Thyroid gland (tissue), 4 donors: ENCODE data around the gene MTUS2.

Experiments used
- POLR2A ChIP-seq, 2 donors: fragments of 450-650 bp; IDR thresholded peaks; one replicate each; pipeline ENCODE4 v1.6.1; 2017; ENCODE audit warnings: antibody characterized with exemption in 2 of 2, mild to moderate bottlenecking in 2 of 2, moderate library complexity in 1 of 2
- TF ChIP-seq, protein P1 (sequence below), 6 experiments: fragments of 200-600 bp in 3 of 6; fragments of 450-650 bp in 3 of 6; sonication (generic) in 3 of 6; IDR thresholded peaks; one replicate each; pipeline ENCODE4 v1.5.1; 2016 to 2019; ENCODE audit warnings: antibody characterized with exemption in 6 of 6, mild to moderate bottlenecking in 2 of 6, inconsistent platforms in 1 of 6, moderate library complexity in 1 of 6

DNA sequence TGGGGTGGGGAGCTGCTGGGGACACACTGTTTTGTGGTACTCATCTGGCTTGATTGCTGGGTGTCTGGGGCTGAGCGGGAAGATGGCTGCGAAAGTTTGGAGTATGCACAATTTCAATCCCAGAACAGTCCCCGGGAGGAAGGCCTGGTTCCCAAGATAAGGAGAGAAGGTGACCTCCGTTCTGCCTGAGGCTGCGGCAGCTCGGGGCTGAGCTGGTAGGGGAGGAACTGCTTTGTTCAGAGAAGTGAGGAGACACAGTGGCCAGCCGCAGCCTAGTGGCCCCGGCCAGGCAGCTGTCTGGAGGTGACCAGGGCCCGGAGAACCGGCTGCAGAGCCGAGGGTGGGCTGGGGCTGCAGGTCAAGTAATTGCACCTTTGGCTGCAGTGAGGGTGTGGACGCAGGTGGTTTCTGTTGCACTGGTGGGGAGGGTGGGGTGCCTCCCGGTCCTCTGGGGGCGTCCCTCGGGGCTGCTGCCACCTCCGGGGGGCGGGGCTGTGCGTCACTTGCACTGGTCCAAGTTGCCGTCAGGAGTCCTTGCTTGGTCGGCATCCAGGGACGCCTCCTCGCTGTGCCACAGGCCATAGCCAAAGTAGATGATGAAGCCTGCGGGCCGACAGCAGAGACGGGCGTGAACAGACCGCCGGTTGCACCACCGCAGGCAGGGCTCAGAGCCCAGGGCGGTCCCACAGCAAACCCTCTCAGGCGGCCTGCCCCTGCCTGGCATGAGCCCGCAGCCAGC is 694.0 kb downstream of the MTUS2 start:
- TF ChIP-seq, protein P1, sequence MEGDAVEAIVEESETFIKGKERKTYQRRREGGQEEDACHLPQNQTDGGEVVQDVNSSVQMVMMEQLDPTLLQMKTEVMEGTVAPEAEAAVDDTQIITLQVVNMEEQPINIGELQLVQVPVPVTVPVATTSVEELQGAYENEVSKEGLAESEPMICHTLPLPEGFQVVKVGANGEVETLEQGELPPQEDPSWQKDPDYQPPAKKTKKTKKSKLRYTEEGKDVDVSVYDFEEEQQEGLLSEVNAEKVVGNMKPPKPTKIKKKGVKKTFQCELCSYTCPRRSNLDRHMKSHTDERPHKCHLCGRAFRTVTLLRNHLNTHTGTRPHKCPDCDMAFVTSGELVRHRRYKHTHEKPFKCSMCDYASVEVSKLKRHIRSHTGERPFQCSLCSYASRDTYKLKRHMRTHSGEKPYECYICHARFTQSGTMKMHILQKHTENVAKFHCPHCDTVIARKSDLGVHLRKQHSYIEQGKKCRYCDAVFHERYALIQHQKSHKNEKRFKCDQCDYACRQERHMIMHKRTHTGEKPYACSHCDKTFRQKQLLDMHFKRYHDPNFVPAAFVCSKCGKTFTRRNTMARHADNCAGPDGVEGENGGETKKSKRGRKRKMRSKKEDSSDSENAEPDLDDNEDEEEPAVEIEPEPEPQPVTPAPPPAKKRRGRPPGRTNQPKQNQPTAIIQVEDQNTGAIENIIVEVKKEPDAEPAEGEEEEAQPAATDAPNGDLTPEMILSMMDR (IDR thresholded peaks at IDR 0.05), result no peak
- TF ChIP-seq POLR2A (IDR thresholded peaks at IDR 0.05), result no peak
